ENCODE data around the gene ZNF512.

- TF ChIP-seq SIN3A (IDR thresholded peaks at IDR 0.05; ENCODE audit: borderline replicate concordance, insufficient read depth, low read length) (no peak), POLR2AphosphoS5 (IDR thresholded peaks at IDR 0.05; ENCODE audit: low read depth, low read length) (no peak), TAF1 (IDR thresholded peaks at IDR 0.05; ENCODE audit: borderline replicate concordance, insufficient read depth, low read length) (no peak)
- TF ChIP-seq, protein P1, sequence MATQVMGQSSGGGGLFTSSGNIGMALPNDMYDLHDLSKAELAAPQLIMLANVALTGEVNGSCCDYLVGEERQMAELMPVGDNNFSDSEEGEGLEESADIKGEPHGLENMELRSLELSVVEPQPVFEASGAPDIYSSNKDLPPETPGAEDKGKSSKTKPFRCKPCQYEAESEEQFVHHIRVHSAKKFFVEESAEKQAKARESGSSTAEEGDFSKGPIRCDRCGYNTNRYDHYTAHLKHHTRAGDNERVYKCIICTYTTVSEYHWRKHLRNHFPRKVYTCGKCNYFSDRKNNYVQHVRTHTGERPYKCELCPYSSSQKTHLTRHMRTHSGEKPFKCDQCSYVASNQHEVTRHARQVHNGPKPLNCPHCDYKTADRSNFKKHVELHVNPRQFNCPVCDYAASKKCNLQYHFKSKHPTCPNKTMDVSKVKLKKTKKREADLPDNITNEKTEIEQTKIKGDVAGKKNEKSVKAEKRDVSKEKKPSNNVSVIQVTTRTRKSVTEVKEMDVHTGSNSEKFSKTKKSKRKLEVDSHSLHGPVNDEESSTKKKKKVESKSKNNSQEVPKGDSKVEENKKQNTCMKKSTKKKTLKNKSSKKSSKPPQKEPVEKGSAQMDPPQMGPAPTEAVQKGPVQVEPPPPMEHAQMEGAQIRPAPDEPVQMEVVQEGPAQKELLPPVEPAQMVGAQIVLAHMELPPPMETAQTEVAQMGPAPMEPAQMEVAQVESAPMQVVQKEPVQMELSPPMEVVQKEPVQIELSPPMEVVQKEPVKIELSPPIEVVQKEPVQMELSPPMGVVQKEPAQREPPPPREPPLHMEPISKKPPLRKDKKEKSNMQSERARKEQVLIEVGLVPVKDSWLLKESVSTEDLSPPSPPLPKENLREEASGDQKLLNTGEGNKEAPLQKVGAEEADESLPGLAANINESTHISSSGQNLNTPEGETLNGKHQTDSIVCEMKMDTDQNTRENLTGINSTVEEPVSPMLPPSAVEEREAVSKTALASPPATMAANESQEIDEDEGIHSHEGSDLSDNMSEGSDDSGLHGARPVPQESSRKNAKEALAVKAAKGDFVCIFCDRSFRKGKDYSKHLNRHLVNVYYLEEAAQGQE (IDR thresholded peaks at IDR 0.05; ENCODE audit: insufficient read depth in 1 of 2, low read depth in 2 of 2, low read length in 2 of 2) = no peak
These were observed 29.9 kb upstream of the ZNF512 start for GRCh38 chr2:27552941-27553340.
